ENCODE results near the gene BRD3.
A peak's percentile ranks its signal among the peaks of the same experiment; 100 is the strongest.
"Not testable (repeated sequence)": the region's sequence is repeated elsewhere in the genome, so short reads cannot be mapped to it uniquely, and the experiment has no call there.

The BRD3 gene

GRCh38 chr9:134099123-134099761, 31.4 kb upstream of the BRD3 start:
- no peak overlapping the region for H3K4me3 ChIP-seq (ENCODE audit: low read length)
- no peak for DNase-seq (ENCODE audit: low read depth)
- peak; percentile 82 for TF ChIP-seq CTCF (conservative IDR thresholded peaks at IDR 0.05; ENCODE audit: low read depth, low read length)

- TF ChIP-seq CTCF (conservative IDR thresholded peaks at IDR 0.05; ENCODE audit: low read depth, low read length) = no peak
- DNase-seq (ENCODE audit: low read depth) = no peak
- no peak overlapping the region for H3K4me3 ChIP-seq (ENCODE audit: low read length)
Observed at GRCh38 chr9:134089972-134090371, 22.1 kb upstream of the BRD3 start.

DNA sequence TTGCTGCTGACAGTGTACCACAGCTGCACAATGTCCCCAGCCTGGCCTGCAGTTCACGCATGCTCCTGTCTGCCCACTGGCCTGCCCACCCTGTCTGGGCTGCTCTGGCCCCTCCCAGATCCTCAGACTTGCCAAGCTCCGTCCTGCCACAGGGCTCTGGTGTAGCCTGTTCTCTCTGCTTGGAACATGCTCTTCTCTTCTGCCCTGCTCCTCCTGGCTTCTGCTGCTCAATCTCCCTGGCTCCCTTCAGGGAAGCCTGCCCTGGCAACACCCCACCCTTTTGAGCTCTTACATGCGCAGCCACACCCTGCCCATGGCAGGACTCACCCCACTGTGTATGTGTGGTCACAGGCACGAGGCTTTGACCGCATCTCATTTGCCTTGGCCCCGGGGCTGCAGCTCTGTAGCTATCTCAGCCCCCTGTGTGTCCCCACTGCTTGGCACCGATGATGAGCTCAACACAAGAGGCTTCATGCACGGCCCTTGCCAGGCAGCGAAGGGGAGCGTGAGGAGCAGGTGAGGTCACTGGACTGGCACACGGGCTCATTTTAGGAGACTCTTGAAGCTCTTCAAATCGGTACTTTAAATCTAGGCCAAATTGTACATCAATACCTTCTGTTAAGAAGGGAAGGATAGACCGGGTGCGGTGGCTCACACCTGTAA, 20.4 kb upstream of the BRD3 start:
- no peak for DNase-seq (ENCODE audit: low read depth)
- no peak for TF ChIP-seq CTCF (conservative IDR thresholded peaks at IDR 0.05; ENCODE audit: low read depth, low read length)
- no peak overlapping the region for H3K4me3 ChIP-seq (ENCODE audit: low read length)

GRCh38 chr9:134085674-134086073, 17.8 kb upstream of the BRD3 start:
- H3K4me3 ChIP-seq (ENCODE audit: low read length) = no peak overlapping the region
- no peak for TF ChIP-seq CTCF (conservative IDR thresholded peaks at IDR 0.05; ENCODE audit: low read depth, low read length)
- DNase-seq (ENCODE audit: low read depth) = no peak

- TF ChIP-seq CTCF (conservative IDR thresholded peaks at IDR 0.05; ENCODE audit: low read depth, low read length) = no peak
Observed at GRCh38 chr9:134083451-134083850, 15.6 kb upstream of the BRD3 start.

GRCh38 chr9:134076644-134077043, 8.8 kb upstream of the BRD3 start:
- H3K4me3 ChIP-seq (ENCODE audit: low read length) = no peak overlapping the region
- no peak for DNase-seq (ENCODE audit: low read depth)

More at GRCh38 chr9:134083451-134083850, 15.6 kb upstream of the BRD3 start:
- no peak overlapping the region for H3K4me3 ChIP-seq (ENCODE audit: low read length)
- DNase-seq (ENCODE audit: low read depth) = no peak

DNA sequence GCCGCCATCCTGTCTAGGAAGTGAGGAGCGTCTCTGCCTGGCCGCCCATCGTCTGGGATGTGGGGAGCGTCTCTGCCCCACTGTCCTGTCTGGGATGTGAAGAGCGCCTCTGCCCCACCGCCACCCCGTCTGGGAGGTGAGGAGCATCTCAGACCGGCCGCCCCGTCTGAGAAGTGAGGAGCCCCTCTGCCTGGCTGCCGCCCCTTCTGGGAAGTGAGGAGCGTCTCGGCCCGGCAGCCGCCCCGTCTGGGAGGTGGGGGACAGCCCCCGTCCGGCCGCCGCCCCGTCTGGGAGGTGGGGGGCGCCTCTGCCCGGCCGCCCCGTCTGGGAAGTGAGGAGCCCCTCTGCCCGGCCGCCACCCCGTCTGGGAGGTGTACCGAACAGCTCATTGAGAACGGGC, 7.9 kb upstream of the BRD3 start:
- not testable (repeated sequence) for DNase-seq (ENCODE audit: low read depth); H3K4me3 ChIP-seq (ENCODE audit: low read length)

More at GRCh38 chr9:134076644-134077043, 8.8 kb upstream of the BRD3 start:
- TF ChIP-seq CTCF (conservative IDR thresholded peaks at IDR 0.05; ENCODE audit: low read depth, low read length) = no peak

Data from retinal pigment epithelial cell (primary cell).